Activated CD8-positive, alpha-beta memory T cell treated with anti-CD3 and anti-CD28 coated beads, Interleukin-2, amount 50 U/mL, for 4 hours (primary cell): ENCODE measurements around the gene WNT5B.
"Not testable (repeated sequence)": the region's sequence is repeated elsewhere in the genome, so short reads cannot be mapped to it uniquely, and the experiment has no call there.

Source experiments
- DNase-seq: peaks from one replicate; pipeline ENCODE4 v3.0.0-alpha.2; 2020

Gene WNT5B

GRCh38 chr12:1602706-1603105 lies 26.3 kb upstream of the WNT5B start:
- not testable (repeated sequence) for DNase-seq

- no peak for DNase-seq
Observed at GRCh38 chr12:1603269-1603993, 25.6 kb upstream of the WNT5B start.

- no peak for DNase-seq
Observed at GRCh38 chr12:1604464-1604863, 24.6 kb upstream of the WNT5B start.

GRCh38 chr12:1605129-1606020 lies 23.7 kb upstream of the WNT5B start:
- DNase-seq: peak; percentile 49

- DNase-seq: peak; percentile 68
Observed at GRCh38 chr12:1606021-1606622, 22.9 kb upstream of the WNT5B start.

- DNase-seq: no peak
Observed at GRCh38 chr12:1607940-1608712, 20.9 kb upstream of the WNT5B start.

GRCh38 chr12:1608713-1609119 lies 20.3 kb upstream of the WNT5B start:
- no peak for DNase-seq

- DNase-seq: no peak
Observed at GRCh38 chr12:1610072-1610643, 18.9 kb upstream of the WNT5B start.

GRCh38 chr12:1611803-1612572 lies 17.0 kb upstream of the WNT5B start:
- no peak for DNase-seq

GRCh38 chr12:1613860-1614259 lies 15.2 kb upstream of the WNT5B start:
- DNase-seq: no peak

GRCh38 chr12:1614360-1614759 lies 14.7 kb upstream of the WNT5B start:
- no peak for DNase-seq

GRCh38 chr12:1616233-1617066 lies 12.6 kb upstream of the WNT5B start:
- no peak for DNase-seq

GRCh38 chr12:1618489-1618888 lies 10.5 kb upstream of the WNT5B start:
- no peak for DNase-seq

GRCh38 chr12:1619159-1619558 lies 9.9 kb upstream of the WNT5B start:
- no peak for DNase-seq

- no peak for DNase-seq
Observed at GRCh38 chr12:1619587-1619986, 9.4 kb upstream of the WNT5B start.

GRCh38 chr12:1620092-1620491 lies 8.9 kb upstream of the WNT5B start:
- no peak for DNase-seq

GRCh38 chr12:1622406-1622805 lies 6.6 kb upstream of the WNT5B start:
- no peak for DNase-seq

- no peak for DNase-seq
Observed at GRCh38 chr12:1629338-1630132, 504 bp downstream of the WNT5B start.

- DNase-seq: peak; percentile 23
Observed at GRCh38 chr12:1630133-1630826, 1.2 kb downstream of the WNT5B start.
